ENCODE results near the gene CDYL.
A peak's percentile ranks its signal among the peaks of the same experiment; 100 is the strongest.

Gene CDYL

GRCh38 chr6:4883298-4883697, 107.1 kb downstream of the CDYL start:
- no peak for TF ChIP-seq CTCF (IDR thresholded peaks at IDR 0.05)

GRCh38 chr6:4884646-4885340, 108.6 kb downstream of the CDYL start:
- Histone ChIP-seq H3K4me3 (ENCODE audit: low read depth in 1 of 2, low read length in 1 of 2) (no peak overlapping the region), H3K27ac (no peak overlapping the region), H3K36me3 (no peaks in the 10 kb centered on the region), H3K27me3 (no peaks in the 10 kb centered on the region), H3K4me1 (ENCODE audit: control insufficient read depth in 1 of 2, insufficient read depth in 1 of 2, low read depth in 1 of 2, low read length in 1 of 2) (peaks cover 3 to 10% of the 10 kb centered on the region in 2 experiments), H3K9me3 (no peaks in the 10 kb centered on the region)
- TF ChIP-seq CTCF (IDR thresholded peaks at IDR 0.05): no peak

More at GRCh38 chr6:4883298-4883697, 107.1 kb downstream of the CDYL start:
- Histone ChIP-seq H3K4me1 (ENCODE audit: control insufficient read depth in 1 of 2, insufficient read depth in 1 of 2, low read depth in 1 of 2, low read length in 1 of 2) (no peaks in the 10 kb centered on the region), H3K36me3 (no peaks in the 10 kb centered on the region), H3K4me3 (ENCODE audit: low read depth in 1 of 2, low read length in 1 of 2) (no peak overlapping the region), H3K9me3 (no peaks in the 10 kb centered on the region), H3K27me3 (no peaks in the 10 kb centered on the region), H3K27ac (no peak overlapping the region)

GRCh38 chr6:4885341-4885933, 109.2 kb downstream of the CDYL start:
- H3K4me3 ChIP-seq (ENCODE audit: low read depth in 1 of 2, low read length in 1 of 2): no peak overlapping the region
- no peak for TF ChIP-seq CTCF (IDR thresholded peaks at IDR 0.05)
- no peaks in the 10 kb centered on the region for H3K9me3 ChIP-seq
- no peaks in the 10 kb centered on the region for H3K36me3 ChIP-seq
- H3K27me3 ChIP-seq: no peaks in the 10 kb centered on the region
- peaks cover 6 to 15% of the 10 kb centered on the region in 2 experiments for H3K4me1 ChIP-seq (ENCODE audit: control insufficient read depth in 1 of 2, insufficient read depth in 1 of 2, low read depth in 1 of 2, low read length in 1 of 2)
- H3K27ac ChIP-seq: no peak overlapping the region

GRCh38 chr6:4888841-4889240, 112.6 kb downstream of the CDYL start:
- Histone ChIP-seq H3K4me3 (ENCODE audit: low read depth in 1 of 2, low read length in 1 of 2) (no peak overlapping the region), H3K4me1 (ENCODE audit: control insufficient read depth in 1 of 2, insufficient read depth in 1 of 2, low read depth in 1 of 2, low read length in 1 of 2) (peaks cover 6 to 15% of the 10 kb centered on the region in 2 experiments), H3K9me3 (no peaks in the 10 kb centered on the region), H3K27ac (no peak overlapping the region), H3K27me3 (no peaks in the 10 kb centered on the region), H3K36me3 (peaks cover 14% of the 10 kb centered on the region)
- no peak for TF ChIP-seq CTCF (IDR thresholded peaks at IDR 0.05)

GRCh38 chr6:4889701-4890100, 113.5 kb downstream of the CDYL start:
- H3K27ac ChIP-seq: peak overlapping the region; percentile 24
- H3K4me1 ChIP-seq (ENCODE audit: control insufficient read depth in 1 of 2, insufficient read depth in 1 of 2, low read depth in 1 of 2, low read length in 1 of 2): peaks cover 6 to 15% of the 10 kb centered on the region in 2 experiments
- TF ChIP-seq CTCF (IDR thresholded peaks at IDR 0.05): no peak
- H3K27me3 ChIP-seq: no peaks in the 10 kb centered on the region
- no peaks in the 10 kb centered on the region for H3K9me3 ChIP-seq
- H3K36me3 ChIP-seq: peaks cover 18% of the 10 kb centered on the region
- no peak overlapping the region for H3K4me3 ChIP-seq (ENCODE audit: low read depth in 1 of 2, low read length in 1 of 2)

All from neutrophil (primary cell).